DND-41 (cell line): ENCODE data around the gene UCHL5.

Experiments used
- EZH2 ChIP-seq: IDR thresholded peaks from 3 replicates; pipeline ENCODE4 v1.6.1; 2012; ENCODE audit warnings: borderline replicate concordance, low read depth, mild to moderate bottlenecking, moderate library complexity, low read length, inconsistent platforms; ENCODE audit not compliant: severe bottlenecking
- TF ChIP-seq, protein P1 (sequence below): IDR thresholded peaks from 2 replicates; pipeline ENCODE4 v1.5.1; 2012; ENCODE audit warnings: borderline replicate concordance, low read length, moderate library complexity, mild to moderate bottlenecking; ENCODE audit not compliant: poor library complexity, severe bottlenecking; ENCODE audit errors: extremely low read depth

DNA sequence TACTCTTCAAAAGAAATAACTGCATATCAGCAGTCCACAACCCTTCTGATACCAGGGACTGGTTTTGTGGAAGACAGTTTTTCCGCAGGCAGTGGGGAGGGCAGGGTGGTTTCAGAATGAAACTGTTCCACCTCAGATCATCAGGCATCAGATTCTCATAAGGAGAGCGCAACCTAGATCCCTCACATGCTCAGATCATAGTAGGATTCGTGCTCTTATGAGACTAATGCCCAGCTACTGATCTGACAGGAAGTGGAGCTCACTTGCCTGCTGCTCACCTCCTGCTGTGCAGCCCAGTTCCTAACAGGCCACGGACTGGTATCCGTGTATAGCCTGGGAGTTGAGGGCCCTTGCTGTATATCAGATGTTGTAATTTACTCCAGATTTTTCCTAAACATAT, 11.8 kb upstream of the UCHL5 start:
- TF ChIP-seq, protein P1, sequence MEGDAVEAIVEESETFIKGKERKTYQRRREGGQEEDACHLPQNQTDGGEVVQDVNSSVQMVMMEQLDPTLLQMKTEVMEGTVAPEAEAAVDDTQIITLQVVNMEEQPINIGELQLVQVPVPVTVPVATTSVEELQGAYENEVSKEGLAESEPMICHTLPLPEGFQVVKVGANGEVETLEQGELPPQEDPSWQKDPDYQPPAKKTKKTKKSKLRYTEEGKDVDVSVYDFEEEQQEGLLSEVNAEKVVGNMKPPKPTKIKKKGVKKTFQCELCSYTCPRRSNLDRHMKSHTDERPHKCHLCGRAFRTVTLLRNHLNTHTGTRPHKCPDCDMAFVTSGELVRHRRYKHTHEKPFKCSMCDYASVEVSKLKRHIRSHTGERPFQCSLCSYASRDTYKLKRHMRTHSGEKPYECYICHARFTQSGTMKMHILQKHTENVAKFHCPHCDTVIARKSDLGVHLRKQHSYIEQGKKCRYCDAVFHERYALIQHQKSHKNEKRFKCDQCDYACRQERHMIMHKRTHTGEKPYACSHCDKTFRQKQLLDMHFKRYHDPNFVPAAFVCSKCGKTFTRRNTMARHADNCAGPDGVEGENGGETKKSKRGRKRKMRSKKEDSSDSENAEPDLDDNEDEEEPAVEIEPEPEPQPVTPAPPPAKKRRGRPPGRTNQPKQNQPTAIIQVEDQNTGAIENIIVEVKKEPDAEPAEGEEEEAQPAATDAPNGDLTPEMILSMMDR = no peak
- TF ChIP-seq EZH2 = no peak
